Choroid plexus epithelial cell (primary cell): ENCODE results near the gene LIN7A.

Experiments used
- DNase-seq: peaks from one replicate; pipeline ENCODE4 v3.0.0-alpha.2; 2010; ENCODE audit warnings: low read depth
- H3K4me3 ChIP-seq: 2 replicates; pipeline ENCODE4 v1.5.1; 2011; ENCODE audit warnings: low read depth, mild to moderate bottlenecking, control low read depth, low read length, moderate library complexity
- CTCF ChIP-seq: conservative IDR thresholded peaks from 2 replicates; pipeline ENCODE4 v1.5.1; 2011; ENCODE audit warnings: low read depth, mild to moderate bottlenecking, control low read depth, inconsistent platforms, low read length, moderate library complexity

Gene LIN7A

GRCh38 chr12:80937391-80938238 is at the start of gene LIN7A:
Gene LIN7A (minus strand): TSS chr12:80937934. CDS start chr12:80937722, 212 bp downstream.
- peak; percentile 15 for DNase-seq
- peak within 1 kb of the TSS; percentile 76 for H3K4me3 ChIP-seq
- TF ChIP-seq CTCF, result no peak

- no peak for DNase-seq
- H3K4me3 ChIP-seq, result no peak overlapping the region
- TF ChIP-seq CTCF, result no peak
Measured at GRCh38 chr12:80986224-80986623, 48.5 kb upstream of the LIN7A start.

- no peak for TF ChIP-seq CTCF
- H3K4me3 ChIP-seq, result no peak overlapping the region
- no peak for DNase-seq
Measured at GRCh38 chr12:80979816-80980215, 42.1 kb upstream of the LIN7A start.

- no peak overlapping the region for H3K4me3 ChIP-seq
- TF ChIP-seq CTCF, result no peak
- no peak for DNase-seq
Measured at GRCh38 chr12:80979251-80979650, 41.5 kb upstream of the LIN7A start.

- no peak overlapping the region for H3K4me3 ChIP-seq
- no peak for DNase-seq
Measured at GRCh38 chr12:80977346-80977745, 39.6 kb upstream of the LIN7A start.

GRCh38 chr12:80968326-80968725 is 30.6 kb upstream of the LIN7A start:
- no peak for DNase-seq
- no peak overlapping the region for H3K4me3 ChIP-seq
- no peak for TF ChIP-seq CTCF

More at GRCh38 chr12:80977346-80977745, 39.6 kb upstream of the LIN7A start:
- TF ChIP-seq CTCF, result no peak

GRCh38 chr12:80967565-80967964 is 29.8 kb upstream of the LIN7A start:
- H3K4me3 ChIP-seq, result no peak overlapping the region
- no peak for TF ChIP-seq CTCF
- DNase-seq, result no peak
